HEK293T (cell line): ENCODE measurements around the gene LIMS4.
"Not testable (repeated sequence)": the region's sequence is repeated elsewhere in the genome, so short reads cannot be mapped to it uniquely, and the experiment has no call there.

Experiments used
- ARNT ChIP-seq: fragments of 450-650 bp; IDR thresholded peaks from 2 replicates; pipeline ENCODE4 v1.6.1; 2017; ENCODE audit warnings: mild to moderate bottlenecking
- BHLHE40 ChIP-seq: fragments of 450-650 bp; IDR thresholded peaks from 2 replicates; pipeline ENCODE4 v1.6.1; 2016; ENCODE audit warnings: mild to moderate bottlenecking, moderate library complexity, borderline replicate concordance
- ELF4 ChIP-seq: fragments of 450-650 bp; IDR thresholded peaks from 2 replicates; pipeline ENCODE4 v1.6.1; 2017; ENCODE audit warnings: antibody characterized with exemption
- FOXA1 ChIP-seq: fragments of 450-650 bp; IDR thresholded peaks from 2 replicates; pipeline ENCODE4 v1.6.1; 2016; ENCODE audit warnings: mild to moderate bottlenecking
- FOXM1 ChIP-seq: fragments of 450-650 bp; IDR thresholded peaks from 2 replicates; pipeline ENCODE4 v1.6.1; 2017; ENCODE audit warnings: mild to moderate bottlenecking, borderline replicate concordance
- LEF1 ChIP-seq: fragments of 450-650 bp; IDR thresholded peaks from 2 replicates; pipeline ENCODE4 v1.6.1; 2017; ENCODE audit warnings: mild to moderate bottlenecking, borderline replicate concordance
- SP1 ChIP-seq: fragments of 450-650 bp; IDR thresholded peaks from 2 replicates; pipeline ENCODE4 v1.6.1; 2017
- TF ChIP-seq, protein P1 (sequence below): fragments of 450-650 bp; IDR thresholded peaks from 2 replicates; pipeline ENCODE4 v1.6.1; 2016

DNA sequence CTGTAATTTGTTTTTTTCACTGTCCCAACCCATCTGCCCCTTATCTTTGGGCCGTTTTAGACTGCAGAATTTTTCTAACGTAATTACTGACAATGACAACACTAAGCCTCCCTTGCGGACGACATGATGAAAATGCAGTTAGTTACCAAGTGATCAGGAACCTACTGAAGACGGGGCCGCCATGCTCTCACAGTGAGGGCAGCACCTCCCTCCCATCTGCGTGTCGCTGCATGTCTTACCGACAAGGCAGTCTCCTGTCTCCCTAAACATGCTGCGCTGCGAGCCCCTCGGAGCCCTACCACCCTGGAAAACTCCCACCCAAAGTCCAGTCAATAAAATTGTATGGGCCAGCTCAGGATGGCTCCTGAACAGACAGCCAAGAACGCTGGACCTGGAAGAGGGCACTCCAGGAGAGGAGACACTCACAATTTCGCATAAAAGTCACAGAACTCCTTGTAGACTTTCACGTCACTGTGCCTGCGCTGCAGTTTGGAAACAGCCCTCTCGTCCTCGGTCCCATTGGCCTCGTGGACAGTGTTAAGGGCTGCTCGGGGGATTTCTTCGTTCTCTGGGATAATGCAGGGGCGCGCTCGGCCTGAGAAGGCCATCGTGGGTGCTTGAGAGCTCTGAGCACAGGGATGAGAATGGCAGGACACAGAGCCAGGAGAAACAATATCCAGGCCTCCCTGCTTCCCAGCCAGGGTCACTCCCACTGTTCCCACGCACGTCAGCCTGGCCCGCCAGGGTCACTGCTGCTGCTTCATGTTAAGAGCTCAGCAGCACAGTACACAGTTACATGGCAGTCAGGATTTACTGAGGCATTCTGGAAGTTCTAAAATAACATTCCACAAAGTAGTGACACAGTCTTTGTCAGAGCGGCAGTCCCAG is at the start of gene LIMS4:
- not testable (repeated sequence) for TF ChIP-seq SP1, BHLHE40, LEF1, FOXA1, ARNT, ELF4, FOXM1
- TF ChIP-seq, protein P1, sequence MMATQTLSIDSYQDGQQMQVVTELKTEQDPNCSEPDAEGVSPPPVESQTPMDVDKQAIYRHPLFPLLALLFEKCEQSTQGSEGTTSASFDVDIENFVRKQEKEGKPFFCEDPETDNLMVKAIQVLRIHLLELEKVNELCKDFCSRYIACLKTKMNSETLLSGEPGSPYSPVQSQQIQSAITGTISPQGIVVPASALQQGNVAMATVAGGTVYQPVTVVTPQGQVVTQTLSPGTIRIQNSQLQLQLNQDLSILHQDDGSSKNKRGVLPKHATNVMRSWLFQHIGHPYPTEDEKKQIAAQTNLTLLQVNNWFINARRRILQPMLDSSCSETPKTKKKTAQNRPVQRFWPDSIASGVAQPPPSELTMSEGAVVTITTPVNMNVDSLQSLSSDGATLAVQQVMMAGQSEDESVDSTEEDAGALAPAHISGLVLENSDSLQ, result not testable (repeated sequence)
